WTC11 (cell line): ENCODE measurements around the gene AVPI1. TPM values are rescaled to one million over a fixed set of nuclear protein-coding genes. Genes with fewer than 3 reads are reported as not detected.

Source experiments
- CDX4 ChIP-seq: fragments of 250-450 bp; sonication (Bioruptor Pico); IDR thresholded peaks from 2 replicates; pipeline ENCODE4 v1.9.0; 2021; ENCODE audit warnings: moderate library complexity, mild to moderate bottlenecking, inconsistent platforms, borderline replicate concordance
- CREB1 ChIP-seq: sonication (generic); formaldehyde crosslinking; IDR thresholded peaks from 2 replicates; pipeline ENCODE4 v1.8.0; 2023; ENCODE audit warnings: mild to moderate bottlenecking, missing genetic modification reagents
- CREM ChIP-seq: sonication (generic); formaldehyde crosslinking; IDR thresholded peaks from 2 replicates; pipeline ENCODE4 v1.8.1; 2022; ENCODE audit warnings: mild to moderate bottlenecking, missing genetic modification reagents, moderate library complexity
- CTCF ChIP-seq: fragments of 200-600 bp; IDR thresholded peaks from 2 replicates; pipeline ENCODE4 v1.8.0; 2022; ENCODE audit warnings: antibody characterized with exemption
- ESRRA ChIP-seq: sonication (generic); formaldehyde crosslinking; IDR thresholded peaks from 2 replicates; pipeline ENCODE4 v1.8.1; 2022; ENCODE audit warnings: mild to moderate bottlenecking, missing genetic modification reagents, borderline replicate concordance
- FOXP1 ChIP-seq: sonication (generic); formaldehyde crosslinking; IDR thresholded peaks from 2 replicates; pipeline ENCODE4 v1.8.0; 2022; ENCODE audit warnings: missing genetic modification reagents, mild to moderate bottlenecking, moderate library complexity, borderline replicate concordance
- FOXP4 ChIP-seq: sonication (generic); formaldehyde crosslinking; IDR thresholded peaks from 2 replicates; pipeline ENCODE4 v1.8.0; 2022; ENCODE audit warnings: mild to moderate bottlenecking, missing genetic modification reagents
- HMGXB4 ChIP-seq: sonication (generic); formaldehyde crosslinking; IDR thresholded peaks from 2 replicates; pipeline ENCODE4 v1.8.1; 2023; ENCODE audit warnings: mild to moderate bottlenecking, moderate library complexity, missing genetic modification reagents
- IRF2 ChIP-seq: sonication (generic); formaldehyde crosslinking; IDR thresholded peaks from 2 replicates; pipeline ENCODE4 v1.8.0; 2022; ENCODE audit warnings: low read depth, missing genetic modification reagents, borderline replicate concordance
- MAX ChIP-seq: sonication (generic); formaldehyde crosslinking; IDR thresholded peaks from 2 replicates; pipeline ENCODE4 v1.8.0; 2022; ENCODE audit warnings: mild to moderate bottlenecking, missing genetic modification reagents
- MYBL2 ChIP-seq: sonication (generic); formaldehyde crosslinking; IDR thresholded peaks from 2 replicates; pipeline ENCODE4 v1.8.1; 2023; ENCODE audit warnings: mild to moderate bottlenecking, moderate library complexity, missing genetic modification reagents
- NR3C1 ChIP-seq: sonication (generic); formaldehyde crosslinking; conservative IDR thresholded peaks from 2 replicates; pipeline ENCODE4 v1.8.1; 2023; ENCODE audit warnings: low read depth, mild to moderate bottlenecking, missing genetic modification reagents
- PRDM15 ChIP-seq: sonication (generic); formaldehyde crosslinking; IDR thresholded peaks from 2 replicates; pipeline ENCODE4 v1.8.0; 2022; ENCODE audit warnings: missing genetic modification reagents
- SOX15 ChIP-seq: fragments of 250-450 bp; sonication (Bioruptor Pico); IDR thresholded peaks from 2 replicates; pipeline ENCODE4 v1.9.0; 2021; ENCODE audit warnings: mild to moderate bottlenecking
- TEAD4 ChIP-seq: sonication (generic); formaldehyde crosslinking; IDR thresholded peaks from 2 replicates; pipeline ENCODE4 v1.8.0; 2022; ENCODE audit warnings: mild to moderate bottlenecking, missing genetic modification reagents
- TP53 ChIP-seq: sonication (generic); formaldehyde crosslinking; IDR thresholded peaks from 2 replicates; pipeline ENCODE4 v1.8.1; 2023; ENCODE audit warnings: mild to moderate bottlenecking, missing genetic modification reagents
- ZNF121 ChIP-seq: sonication (generic); formaldehyde crosslinking; IDR thresholded peaks from 2 replicates; pipeline ENCODE4 v1.8.0; 2023; ENCODE audit warnings: missing genetic modification reagents
- ZNF416 ChIP-seq: fragments of 250-450 bp; sonication (Bioruptor Pico); IDR thresholded peaks from 2 replicates; pipeline ENCODE4 v1.9.0; 2021; ENCODE audit warnings: mild to moderate bottlenecking, inconsistent platforms
- ZNF512 ChIP-seq: sonication (generic); formaldehyde crosslinking; IDR thresholded peaks from 2 replicates; pipeline ENCODE4 v1.8.1; 2022; ENCODE audit warnings: missing genetic modification reagents, borderline replicate concordance
- ZNF532 ChIP-seq: fragments of 250-450 bp; sonication (Bioruptor Pico); IDR thresholded peaks from 2 replicates; pipeline ENCODE4 v1.9.0; 2021; ENCODE audit warnings: mild to moderate bottlenecking, borderline replicate concordance
- ZSCAN18 ChIP-seq: fragments of 250-450 bp; sonication (Bioruptor Pico); IDR thresholded peaks from 2 replicates; pipeline ENCODE4 v2.1.2; 2022; ENCODE audit warnings: mild to moderate bottlenecking, moderate library complexity
- total RNA-seq: library from RNA; stranded (reverse); gene quantifications from 3 replicates; pipeline ENCODE4 v1.2.3, GENCODE V29; 2021

The AVPI1 gene
- total RNA-seq, 1 experiment from 2014 or later, result 9.8 TPM

- TF ChIP-seq ZNF532 (CRISPR knock-in tag) (no peak), CTCF (no peak), ESRRA (CRISPR knock-in tag) (no peak), PRDM15 (CRISPR knock-in tag) (no peak), NR3C1 (CRISPR knock-in tag) (no peak), CREB1 (CRISPR knock-in tag) (no peak), TP53 (CRISPR knock-in tag) (no peak), HMGXB4 (CRISPR knock-in tag) (no peak; the same call in 1 of the 2 replicates), TEAD4 (CRISPR knock-in tag) (no peak), MYBL2 (CRISPR knock-in tag) (no peak), ZSCAN18 (no peak), CDX4 (CRISPR knock-in tag) (no peak), ZNF121 (CRISPR knock-in tag) (0 out of 2 replicates have a peak, but pooled peaks have one; percentile 22), ZNF416 (CRISPR knock-in tag) (no peak), IRF2 (no peak), CREM (no peak), SOX15 (CRISPR knock-in tag) (no peak), FOXP1 (CRISPR knock-in tag) (no peak), ZNF512 (CRISPR knock-in tag) (no peak), MAX (CRISPR knock-in tag) (no peak; the same call in 1 of the 2 replicates), FOXP4 (CRISPR knock-in tag) (no peak)
These were observed 26.3 kb upstream of the AVPI1 start, which contains the start of gene MARVELD1 (continued) for GRCh38 chr10:97713339-97713825.
